Progenitor cell of endocrine pancreas (in vitro differentiated cells): ENCODE results near the gene RHCG. TPM values are rescaled to one million over a fixed set of nuclear protein-coding genes. Genes with fewer than 3 reads are reported as not detected.

Source experiments
- DNase-seq: peaks from one replicate; pipeline ENCODE4 v3.0.0; 2021; ENCODE audit warnings: low spot score; ENCODE audit not compliant: unreplicated experiment
- H3K27ac Mint-ChIP-seq: 2 replicates; pipeline ENCODE4 v1.8.0; 2021; ENCODE audit warnings: mild to moderate bottlenecking, moderate library complexity, mixed read lengths
- H3K27me3 Mint-ChIP-seq: 2 replicates; pipeline ENCODE4 v1.8.0; 2021; ENCODE audit warnings: mixed read lengths
- H3K36me3 Mint-ChIP-seq: 2 replicates; pipeline ENCODE4 v1.8.0; 2022; ENCODE audit warnings: mixed read lengths; ENCODE audit not compliant: insufficient read depth
- H3K4me1 Mint-ChIP-seq: 2 replicates; pipeline ENCODE4 v1.8.0; 2021; ENCODE audit warnings: low read depth, mixed read lengths
- H3K4me3 Mint-ChIP-seq: 2 replicates; pipeline ENCODE4 v1.8.0; 2021; ENCODE audit warnings: low read depth, mild to moderate bottlenecking, moderate library complexity, mixed read lengths
- H3K9me3 Mint-ChIP-seq: 2 replicates; pipeline ENCODE4 v1.8.0; 2021; ENCODE audit warnings: low read depth, mixed read lengths
- total RNA-seq: library from RNA; stranded (reverse); gene quantifications from 2 replicates; pipeline ENCODE4 v1.2.1, GENCODE V29; 2021
- TF ChIP-seq, protein P1 (sequence below): fragments of 200-600 bp; sonication (generic); IDR thresholded peaks from one replicate; pipeline ENCODE4 v1.5.0; 2021; ENCODE audit warnings: antibody characterized with exemption, mild to moderate bottlenecking; ENCODE audit not compliant: unreplicated experiment

RHCG gene
- total RNA-seq, 1 donor from 2014 or later, result not detected

GRCh38 chr15:89531796-89532537 is 35.6 kb upstream of the RHCG start:
- H3K9me3 Mint-ChIP-seq, result peaks cover 5% of the 10 kb centered on the region
- TF ChIP-seq, protein P1, sequence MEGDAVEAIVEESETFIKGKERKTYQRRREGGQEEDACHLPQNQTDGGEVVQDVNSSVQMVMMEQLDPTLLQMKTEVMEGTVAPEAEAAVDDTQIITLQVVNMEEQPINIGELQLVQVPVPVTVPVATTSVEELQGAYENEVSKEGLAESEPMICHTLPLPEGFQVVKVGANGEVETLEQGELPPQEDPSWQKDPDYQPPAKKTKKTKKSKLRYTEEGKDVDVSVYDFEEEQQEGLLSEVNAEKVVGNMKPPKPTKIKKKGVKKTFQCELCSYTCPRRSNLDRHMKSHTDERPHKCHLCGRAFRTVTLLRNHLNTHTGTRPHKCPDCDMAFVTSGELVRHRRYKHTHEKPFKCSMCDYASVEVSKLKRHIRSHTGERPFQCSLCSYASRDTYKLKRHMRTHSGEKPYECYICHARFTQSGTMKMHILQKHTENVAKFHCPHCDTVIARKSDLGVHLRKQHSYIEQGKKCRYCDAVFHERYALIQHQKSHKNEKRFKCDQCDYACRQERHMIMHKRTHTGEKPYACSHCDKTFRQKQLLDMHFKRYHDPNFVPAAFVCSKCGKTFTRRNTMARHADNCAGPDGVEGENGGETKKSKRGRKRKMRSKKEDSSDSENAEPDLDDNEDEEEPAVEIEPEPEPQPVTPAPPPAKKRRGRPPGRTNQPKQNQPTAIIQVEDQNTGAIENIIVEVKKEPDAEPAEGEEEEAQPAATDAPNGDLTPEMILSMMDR, result no peak
- H3K4me1 Mint-ChIP-seq, result peaks cover 6% of the 10 kb centered on the region
- DNase-seq, result no peak
- H3K36me3 Mint-ChIP-seq, result no peaks in the 10 kb centered on the region
- H3K27ac Mint-ChIP-seq, result peak overlapping the region; percentile 21
- H3K27me3 Mint-ChIP-seq, result peaks cover 3% of the 10 kb centered on the region
- H3K4me3 Mint-ChIP-seq, result no peak overlapping the region

DNA sequence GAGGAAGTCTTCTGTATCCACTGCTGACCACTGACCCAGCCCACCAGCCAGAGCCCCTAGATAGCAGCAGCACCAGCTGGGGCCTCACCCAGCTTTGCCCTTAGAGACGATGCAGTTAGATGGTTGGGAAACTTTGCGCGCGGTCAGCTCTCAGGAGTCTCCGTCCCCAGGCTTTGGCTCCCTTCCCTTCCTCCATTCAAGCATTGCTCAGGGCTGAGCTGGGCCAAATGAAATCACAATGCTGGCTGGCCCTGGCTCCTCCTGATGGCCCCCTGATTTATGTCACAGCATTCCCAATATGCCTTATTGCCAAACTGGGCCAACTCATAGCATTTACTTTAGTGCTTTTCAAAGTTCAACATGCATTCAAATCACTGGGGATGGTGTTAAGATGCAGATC is 34.6 kb upstream of the RHCG start:
- H3K36me3 Mint-ChIP-seq, result no peaks in the 10 kb centered on the region
- peaks cover 1% of the 10 kb centered on the region for H3K27me3 Mint-ChIP-seq
- H3K9me3 Mint-ChIP-seq, result peaks cover 5% of the 10 kb centered on the region
- H3K27ac Mint-ChIP-seq, result no peak overlapping the region
- DNase-seq, result no peak
- no peak overlapping the region for H3K4me3 Mint-ChIP-seq
- TF ChIP-seq, protein P1, result no peak
- H3K4me1 Mint-ChIP-seq, result peaks cover 6% of the 10 kb centered on the region

DNA sequence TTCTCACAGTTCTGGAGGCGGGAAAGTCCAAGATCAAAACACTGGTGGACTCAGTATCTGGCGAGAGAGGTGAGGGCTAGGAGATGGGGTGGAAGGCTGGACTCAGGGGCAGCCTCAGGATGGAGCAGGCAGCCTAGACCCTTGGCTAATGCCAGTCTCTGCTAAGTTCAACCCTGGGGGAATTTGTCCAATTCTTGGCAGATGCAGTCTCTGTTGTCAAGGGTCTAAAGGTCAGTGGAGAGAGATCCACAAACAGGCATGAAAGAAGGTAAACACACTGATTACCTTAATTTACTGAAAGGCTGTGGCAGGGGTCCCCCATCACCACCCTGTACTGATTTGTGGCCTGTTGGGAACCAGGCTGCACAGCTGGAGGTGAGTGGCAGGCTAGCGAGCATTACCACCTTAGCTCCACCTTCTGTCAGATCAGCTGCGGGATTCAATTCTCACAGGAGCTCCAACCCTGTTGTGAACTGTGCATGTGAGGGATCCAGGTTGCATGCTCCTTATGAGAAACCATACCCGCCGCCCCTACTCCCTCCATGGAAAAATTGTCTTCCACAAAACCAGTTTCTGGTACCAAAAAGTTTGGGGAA is 32.5 kb upstream of the RHCG start:
- Mint-ChIP-seq H3K36me3 (no peaks in the 10 kb centered on the region), H3K27ac (no peak overlapping the region)
- TF ChIP-seq, protein P1, result no peak

GRCh38 chr15:89526601-89527441 is 30.4 kb upstream of the RHCG start:
- Mint-ChIP-seq H3K36me3 (no peaks in the 10 kb centered on the region), H3K4me1 (peaks cover 6% of the 10 kb centered on the region), H3K9me3 (no peaks in the 10 kb centered on the region), H3K27ac (no peak overlapping the region), H3K27me3 (peaks cover 11% of the 10 kb centered on the region), H3K4me3 (no peak overlapping the region)
- TF ChIP-seq, protein P1, result no peak
- no peak for DNase-seq

More for the DNA sequence above, 32.5 kb upstream of the RHCG start:
- Mint-ChIP-seq H3K9me3 (peaks cover 2% of the 10 kb centered on the region), H3K4me1 (peaks cover 6% of the 10 kb centered on the region), H3K4me3 (no peak overlapping the region), H3K27me3 (peaks cover 3% of the 10 kb centered on the region)
- no peak for DNase-seq

- H3K27ac Mint-ChIP-seq, result no peak overlapping the region
- no peak overlapping the region for H3K4me3 Mint-ChIP-seq
- H3K9me3 Mint-ChIP-seq, result no peaks in the 10 kb centered on the region
- H3K27me3 Mint-ChIP-seq, result peaks cover 11% of the 10 kb centered on the region
- DNase-seq, result no peak
- H3K4me1 Mint-ChIP-seq, result peaks cover 6% of the 10 kb centered on the region
- TF ChIP-seq, protein P1, result no peak
- no peaks in the 10 kb centered on the region for H3K36me3 Mint-ChIP-seq
Measured at GRCh38 chr15:89526181-89526580, 29.8 kb upstream of the RHCG start.
